Measurements from ENCODE around the gene PDZD2.

PDZD2 gene

DNA sequence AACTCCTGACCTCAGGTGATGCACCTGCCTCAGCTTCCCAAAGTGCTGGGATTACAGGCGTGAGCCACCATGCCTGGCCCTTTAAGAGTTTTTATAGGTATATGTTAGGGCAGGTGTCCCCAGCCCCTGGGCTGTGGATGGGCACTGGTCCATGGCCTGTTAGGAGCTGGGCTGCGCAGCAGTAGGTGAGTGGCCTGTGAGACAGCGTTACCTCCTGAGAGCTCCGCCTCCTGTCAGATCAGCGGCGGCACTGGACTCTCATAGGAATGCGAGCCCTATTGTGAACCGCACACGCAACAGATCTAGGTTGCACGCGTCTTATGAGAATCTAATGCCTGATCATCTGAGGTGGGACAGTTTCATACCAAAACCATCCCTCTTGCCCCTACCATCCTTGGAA, 361.8 kb downstream of the PDZD2 start:
- TF ChIP-seq, protein P1, sequence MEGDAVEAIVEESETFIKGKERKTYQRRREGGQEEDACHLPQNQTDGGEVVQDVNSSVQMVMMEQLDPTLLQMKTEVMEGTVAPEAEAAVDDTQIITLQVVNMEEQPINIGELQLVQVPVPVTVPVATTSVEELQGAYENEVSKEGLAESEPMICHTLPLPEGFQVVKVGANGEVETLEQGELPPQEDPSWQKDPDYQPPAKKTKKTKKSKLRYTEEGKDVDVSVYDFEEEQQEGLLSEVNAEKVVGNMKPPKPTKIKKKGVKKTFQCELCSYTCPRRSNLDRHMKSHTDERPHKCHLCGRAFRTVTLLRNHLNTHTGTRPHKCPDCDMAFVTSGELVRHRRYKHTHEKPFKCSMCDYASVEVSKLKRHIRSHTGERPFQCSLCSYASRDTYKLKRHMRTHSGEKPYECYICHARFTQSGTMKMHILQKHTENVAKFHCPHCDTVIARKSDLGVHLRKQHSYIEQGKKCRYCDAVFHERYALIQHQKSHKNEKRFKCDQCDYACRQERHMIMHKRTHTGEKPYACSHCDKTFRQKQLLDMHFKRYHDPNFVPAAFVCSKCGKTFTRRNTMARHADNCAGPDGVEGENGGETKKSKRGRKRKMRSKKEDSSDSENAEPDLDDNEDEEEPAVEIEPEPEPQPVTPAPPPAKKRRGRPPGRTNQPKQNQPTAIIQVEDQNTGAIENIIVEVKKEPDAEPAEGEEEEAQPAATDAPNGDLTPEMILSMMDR (IDR thresholded peaks at IDR 0.05; ENCODE audit: low read depth, low read length), result no peak
- H3K4me3 ChIP-seq (ENCODE audit: low read depth, low read length), result no peak overlapping the region

DNA sequence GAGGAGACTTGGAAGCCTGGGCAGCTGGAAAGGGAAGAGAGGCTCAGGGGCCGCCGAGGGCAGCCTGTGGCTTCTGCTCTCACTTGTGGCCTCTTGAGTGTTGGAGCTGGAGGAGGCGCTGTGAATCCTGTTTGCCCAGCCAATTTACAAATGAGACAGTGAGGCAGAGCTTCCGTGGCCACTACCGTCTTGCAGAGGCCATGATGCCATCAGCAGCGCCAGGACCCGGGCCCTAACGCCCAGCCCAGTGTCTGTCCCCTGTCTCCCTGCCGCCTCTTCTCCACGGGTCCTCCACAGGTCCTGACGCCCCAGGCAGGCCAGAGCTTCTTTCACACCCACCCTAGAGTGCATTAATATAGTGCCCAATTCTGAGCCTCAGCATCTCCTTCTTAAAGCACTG, 362.4 kb downstream of the PDZD2 start:
- TF ChIP-seq, protein P1 (IDR thresholded peaks at IDR 0.05; ENCODE audit: low read depth, low read length), result no peak
- H3K4me3 ChIP-seq (ENCODE audit: low read depth, low read length), result no peak overlapping the region

DNA sequence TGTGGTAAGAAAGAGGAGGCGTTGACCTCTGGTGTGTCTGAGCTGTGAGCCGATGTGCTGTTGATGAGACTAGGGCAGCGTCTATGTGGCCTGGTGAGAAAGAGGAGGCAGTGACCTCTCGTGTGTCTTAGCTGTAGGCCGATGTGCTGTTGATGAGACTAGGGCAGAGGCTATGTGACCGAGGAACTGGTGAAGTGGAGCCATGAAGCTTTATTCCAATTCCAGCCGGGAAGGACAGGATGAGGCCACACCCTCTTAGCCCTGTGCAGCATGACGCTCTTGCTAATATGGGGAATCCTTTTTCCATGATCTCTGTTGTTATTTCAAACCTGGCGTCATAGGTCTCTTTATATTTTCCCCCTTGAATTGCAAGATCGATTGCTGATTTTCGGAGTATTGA, 362.8 kb downstream of the PDZD2 start:
- TF ChIP-seq, protein P1 (IDR thresholded peaks at IDR 0.05; ENCODE audit: low read depth, low read length), result no peak
- H3K4me3 ChIP-seq (ENCODE audit: low read depth, low read length), result no peak overlapping the region

DNA sequence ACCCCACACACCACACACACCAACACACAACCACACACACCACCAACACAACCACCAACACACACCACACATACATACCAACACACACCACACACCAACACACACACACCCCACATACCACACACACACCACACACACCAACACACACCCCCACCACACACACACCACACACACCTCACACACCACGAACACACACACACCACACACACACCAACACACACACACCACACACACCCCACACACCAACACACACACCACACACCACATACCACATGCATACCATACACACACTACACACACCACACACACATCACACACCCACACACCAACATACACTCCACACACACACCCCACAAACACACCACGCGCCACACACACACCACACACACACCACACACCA, 363.8 kb downstream of the PDZD2 start:
- H3K4me3 ChIP-seq (ENCODE audit: low read depth, low read length), result no peak overlapping the region
- TF ChIP-seq, protein P1 (IDR thresholded peaks at IDR 0.05; ENCODE audit: low read depth, low read length), result no peak

DNA sequence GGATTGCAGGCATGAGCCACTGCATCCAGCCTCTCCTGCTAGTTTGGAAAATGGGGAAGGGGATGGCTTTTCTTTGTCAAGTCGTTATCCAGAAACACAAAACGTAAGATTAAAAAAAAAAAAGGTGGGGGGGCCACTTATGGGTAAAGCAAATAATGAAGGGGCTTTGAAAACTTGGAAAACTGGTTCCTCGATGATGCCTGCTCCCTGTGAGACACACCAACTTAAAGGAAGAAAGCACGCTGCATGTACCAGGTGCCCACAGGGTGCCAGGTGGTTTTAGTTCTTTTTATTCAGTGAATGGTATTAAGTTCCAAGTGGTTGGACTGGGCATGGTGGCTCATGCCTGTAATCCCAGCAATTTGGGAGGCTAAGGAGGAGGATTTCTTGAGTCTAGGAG, 365.1 kb downstream of the PDZD2 start:
- H3K4me3 ChIP-seq (ENCODE audit: low read depth, low read length), result no peak overlapping the region
- TF ChIP-seq, protein P1 (IDR thresholded peaks at IDR 0.05; ENCODE audit: low read depth, low read length), result no peak

DNA sequence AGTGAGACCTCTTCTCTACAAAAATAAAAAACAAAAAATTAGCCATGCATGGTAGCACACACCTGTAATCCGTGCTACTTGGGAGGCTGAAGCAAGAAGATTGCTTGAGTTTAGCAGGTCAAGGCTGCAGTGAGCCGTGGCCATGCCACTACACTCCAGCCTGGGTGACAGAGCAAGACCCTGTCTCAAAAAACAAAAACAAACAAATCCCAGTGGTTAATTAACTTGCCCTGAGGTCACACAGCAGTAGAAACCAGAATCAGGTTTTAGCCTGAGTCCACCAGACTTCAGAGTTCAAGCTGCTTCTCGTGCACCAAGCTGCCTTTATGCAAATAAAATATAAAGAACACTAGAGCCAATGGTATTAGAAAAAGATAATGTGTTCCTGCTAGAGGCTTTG, 365.5 kb downstream of the PDZD2 start:
- TF ChIP-seq, protein P1 (IDR thresholded peaks at IDR 0.05; ENCODE audit: low read depth, low read length), result no peak
- no peak overlapping the region for H3K4me3 ChIP-seq (ENCODE audit: low read depth, low read length)

DNA sequence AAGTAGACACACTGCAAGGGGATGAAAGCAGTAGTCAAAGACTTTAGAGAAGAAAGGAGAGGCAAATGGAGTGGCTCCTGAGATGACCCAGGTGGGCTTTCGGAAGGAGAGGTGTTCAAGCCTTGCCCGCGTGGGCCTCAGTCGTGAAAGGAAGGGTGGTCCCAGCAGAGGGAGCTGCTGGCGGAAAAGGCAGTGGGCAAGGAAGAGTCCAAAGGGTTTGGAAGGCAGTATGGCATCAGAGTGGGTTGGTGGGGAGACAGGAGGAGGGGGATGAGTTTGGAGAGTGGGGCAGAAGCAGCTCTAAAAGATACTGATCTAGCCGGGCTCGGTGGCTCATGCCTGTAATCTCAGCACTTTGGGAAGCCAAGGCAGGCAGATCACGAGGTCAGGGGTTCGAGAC, 369.8 kb downstream of the PDZD2 start:
- TF ChIP-seq, protein P1 (IDR thresholded peaks at IDR 0.05; ENCODE audit: low read depth, low read length), result no peak
- no peak overlapping the region for H3K4me3 ChIP-seq (ENCODE audit: low read depth, low read length)

Data from WI38 (cell line).